Calu3 (cell line): ENCODE measurements around the gene ACP7. TPM values are rescaled to one million over a fixed set of nuclear protein-coding genes. Genes with fewer than 3 reads are reported as not detected.
"Not testable (repeated sequence)": the region's sequence is repeated elsewhere in the genome, so short reads cannot be mapped to it uniquely, and the experiment has no call there.

ENCODE experiments used
- BruUV-seq: library from RNA; stranded (reverse); fragments of 400-500 nt; replicated peaks from 2 replicates; lab custom pipeline; 2021; lab: Mats Ljungman, UMichigan
- CTCF ChIA-PET: fragments of 300-600 bp; sonication (Branson Sonifier 250); formaldehyde crosslinking; loops from one replicate; lab custom pipeline; 2022; ENCODE audit warnings: antibody characterized with exemption; lab: Charles Lee
- DNase-seq: peaks from one replicate; pipeline ENCODE4 v3.0.0; 2022
- H3K27ac Mint-ChIP-seq: one replicate; pipeline ENCODE4 v1.8.0; 2022; ENCODE audit warnings: mixed read lengths; ENCODE audit not compliant: unreplicated experiment
- H3K27me3 Mint-ChIP-seq: one replicate; pipeline ENCODE4 v1.8.0; 2022; ENCODE audit warnings: mixed read lengths; ENCODE audit not compliant: unreplicated experiment
- H3K36me3 Mint-ChIP-seq: one replicate; pipeline ENCODE4 v1.8.0; 2022; ENCODE audit warnings: mild to moderate bottlenecking, moderate library complexity, mixed read lengths; ENCODE audit not compliant: insufficient read depth, unreplicated experiment
- H3K4me1 Mint-ChIP-seq: one replicate; pipeline ENCODE4 v1.8.0; 2022; ENCODE audit warnings: mild to moderate bottlenecking, low read depth, mixed read lengths; ENCODE audit not compliant: unreplicated experiment
- H3K4me3 Mint-ChIP-seq: one replicate; pipeline ENCODE4 v1.8.0; 2022; ENCODE audit warnings: mild to moderate bottlenecking, low read depth, moderate library complexity, mixed read lengths; ENCODE audit not compliant: unreplicated experiment
- H3K9me3 Mint-ChIP-seq: one replicate; pipeline ENCODE4 v1.8.0; 2022; ENCODE audit warnings: low read depth, mixed read lengths; ENCODE audit not compliant: unreplicated experiment
- CTCF ChIP-seq: fragments of 200-600 bp; IDR thresholded peaks from one replicate; pipeline ENCODE4 v1.8.0; 2022; ENCODE audit warnings: antibody characterized with exemption; ENCODE audit not compliant: unreplicated experiment
- intact Hi-C: fragments of 100-400 bp; cut with micrococcal nuclease; formaldehyde crosslinking; loops from one replicate; pipeline ENCODE4 v1.10.0; 2022; ENCODE audit not compliant: unreplicated experiment
- total RNA-seq: library from RNA; stranded (reverse); gene quantifications from 2 replicates; pipeline ENCODE4 v1.2.3, GENCODE V29; 2022

ACP7 gene
- total RNA-seq, 1 experiment from 2014 or later = 9.5 TPM

- peaks cover 9% of the 10 kb centered on the region for H3K4me1 Mint-ChIP-seq
- CTCF ChIA-PET = interaction anchor here (0.6 to 0.8 kb wide), 3 partner anchors 111 to 225 kb away, joined by 3 to 6 read pairs (median 4); no protein-coding TSS in a partner anchor
- DNase-seq = no peak
These were observed 17.1 kb upstream of the ACP7 start for GRCh38 chr19:39067104-39067503.

GRCh38 chr19:39068259-39068658, 15.9 kb upstream of the ACP7 start:
- H3K27ac Mint-ChIP-seq, H3K4me3 Mint-ChIP-seq, BruUV-seq, intact Hi-C loops, H3K4me1 Mint-ChIP-seq, H3K36me3 Mint-ChIP-seq, H3K9me3 Mint-ChIP-seq, H3K27me3 Mint-ChIP-seq, DNase-seq: not testable (repeated sequence)
- CTCF ChIA-PET = interaction anchor here (0.7 kb wide), 1 partner anchor 10 kb away, joined by 7 read pairs; no protein-coding TSS in a partner anchor

More at GRCh38 chr19:39067104-39067503, 17.1 kb upstream of the ACP7 start:
- no peaks in the 10 kb centered on the region for H3K36me3 Mint-ChIP-seq
- BruUV-seq = no TSS peak
- no peak overlapping the region for H3K27ac Mint-ChIP-seq
- no peaks in the 10 kb centered on the region for H3K27me3 Mint-ChIP-seq
- intact Hi-C loops = no loop called here
- no peaks in the 10 kb centered on the region for H3K9me3 Mint-ChIP-seq
- H3K4me3 Mint-ChIP-seq = no peak overlapping the region
- TF ChIP-seq CTCF = no peak

DNA sequence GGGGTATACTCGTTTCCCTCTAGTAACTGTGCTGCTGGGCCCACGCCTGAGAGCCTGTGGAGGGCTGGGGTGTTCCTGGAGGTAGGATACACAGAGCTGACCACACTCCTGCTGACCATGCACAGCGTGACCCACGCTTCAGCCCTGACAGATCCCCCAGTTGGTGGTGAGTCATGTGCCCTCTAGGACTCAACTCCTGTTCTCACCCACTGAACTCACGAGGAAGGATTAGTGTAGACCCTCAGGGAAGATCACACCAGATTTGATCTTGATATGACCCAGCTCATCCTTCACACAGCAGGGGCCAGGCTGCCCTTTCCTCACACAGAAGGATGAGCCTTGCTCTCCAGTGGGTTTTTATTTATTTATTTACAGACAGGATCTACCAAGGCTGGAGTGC, 13.3 kb upstream of the ACP7 start:
- TF ChIP-seq CTCF = no peak
- DNase-seq = no peak
- Mint-ChIP-seq H3K9me3 (no peaks in the 10 kb centered on the region), H3K4me3 (no peak overlapping the region), H3K27me3 (no peaks in the 10 kb centered on the region), H3K36me3 (peaks cover 9% of the 10 kb centered on the region), H3K4me1 (peaks cover 26% of the 10 kb centered on the region), H3K27ac (peak overlapping the region; percentile 25)
- no TSS peak for BruUV-seq
- CTCF ChIA-PET = interaction anchor here (0.6 to 0.8 kb wide), 2 partner anchors 9 to 13 kb away, joined by 3 to 6 read pairs; no protein-coding TSS in a partner anchor
- intact Hi-C loops = no loop called here

DNA sequence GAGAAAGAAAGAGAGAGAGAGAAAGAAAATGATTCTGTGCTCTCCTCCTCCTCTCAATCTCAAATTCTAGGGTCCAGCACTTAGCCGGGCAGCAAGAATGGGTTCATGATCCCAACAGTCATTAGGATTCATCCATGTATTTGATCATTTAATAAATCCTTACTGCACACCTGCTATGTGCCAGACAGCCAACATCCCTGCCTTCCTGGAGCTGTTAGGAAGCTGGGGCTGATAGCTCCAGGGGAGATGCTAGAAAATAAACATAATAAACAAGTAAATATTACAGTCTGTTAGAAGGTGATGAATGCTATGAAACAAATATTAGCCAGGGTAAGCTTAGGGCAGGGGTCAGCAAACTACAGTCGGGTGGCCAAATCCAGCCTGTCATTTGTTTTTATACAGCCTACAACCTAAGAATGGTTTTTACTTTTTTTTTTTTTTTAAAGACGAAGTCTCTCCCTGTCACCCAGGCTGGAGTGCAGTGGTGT, 9.9 kb upstream of the ACP7 start:
- Mint-ChIP-seq H3K4me3 (peak overlapping the region; percentile 7), H3K27ac (peak overlapping the region; percentile 85)
- no peak for TF ChIP-seq CTCF

GRCh38 chr19:39074942-39075341, 9.2 kb upstream of the ACP7 start:
- Mint-ChIP-seq H3K4me3 (no peak overlapping the region), H3K9me3 (no peaks in the 10 kb centered on the region), H3K4me1 (peaks cover 52% of the 10 kb centered on the region), H3K27me3 (no peaks in the 10 kb centered on the region), H3K27ac (no peak overlapping the region), H3K36me3 (peaks cover 30% of the 10 kb centered on the region)
- DNase-seq = no peak
- no peak for TF ChIP-seq CTCF
- intact Hi-C loops = no loop called here
- no TSS peak for BruUV-seq
- CTCF ChIA-PET = no interaction called here

More for the DNA sequence above, 9.9 kb upstream of the ACP7 start:
- TSS peak; percentile 78 for BruUV-seq
- CTCF ChIA-PET = interaction anchor here (0.6 to 1.0 kb wide), 8 partner anchors 11 to 562 kb away, joined by 3 to 12 read pairs (median 4); no protein-coding TSS in a partner anchor
- Mint-ChIP-seq H3K9me3 (no peaks in the 10 kb centered on the region), H3K27me3 (no peaks in the 10 kb centered on the region), H3K4me1 (peaks cover 52% of the 10 kb centered on the region), H3K36me3 (peaks cover 30% of the 10 kb centered on the region)
- no peak for DNase-seq
- intact Hi-C loops = no loop called here
